B cell (primary cell): ENCODE data around the gene TRIM43.

Experiments used
- EZH2 ChIP-seq: IDR thresholded peaks from 2 replicates; pipeline ENCODE4 v1.6.1; 2012; ENCODE audit warnings: borderline replicate concordance, low read depth, mild to moderate bottlenecking, moderate library complexity, low read length; ENCODE audit not compliant: insufficient read depth, poor library complexity, severe bottlenecking
- TF ChIP-seq, protein P1 (sequence below): fragments of 200-600 bp; IDR thresholded peaks from one replicate; pipeline ENCODE4 v1.8.0; 2022; ENCODE audit warnings: antibody characterized with exemption, mild to moderate bottlenecking

DNA sequence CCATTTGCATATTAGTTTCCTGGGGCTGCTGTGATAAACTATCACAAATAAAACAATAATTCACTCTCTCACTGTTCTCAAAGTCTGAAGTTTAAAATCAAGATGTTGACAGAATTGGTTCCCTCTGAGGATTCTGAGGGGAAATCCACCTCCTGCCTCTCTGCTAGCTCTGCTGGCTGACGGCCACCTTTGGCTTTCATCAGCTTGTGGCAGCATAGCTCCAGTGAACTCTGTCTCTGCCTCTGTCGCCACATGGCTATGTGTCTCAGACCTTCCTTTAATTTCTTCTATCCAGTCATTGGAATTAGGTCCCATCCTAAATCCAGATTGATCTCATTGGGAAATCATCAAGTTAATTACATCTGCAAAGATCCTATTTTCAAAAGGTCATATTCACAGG is 38.9 kb upstream of the TRIM43 start:
- TF ChIP-seq, protein P1, sequence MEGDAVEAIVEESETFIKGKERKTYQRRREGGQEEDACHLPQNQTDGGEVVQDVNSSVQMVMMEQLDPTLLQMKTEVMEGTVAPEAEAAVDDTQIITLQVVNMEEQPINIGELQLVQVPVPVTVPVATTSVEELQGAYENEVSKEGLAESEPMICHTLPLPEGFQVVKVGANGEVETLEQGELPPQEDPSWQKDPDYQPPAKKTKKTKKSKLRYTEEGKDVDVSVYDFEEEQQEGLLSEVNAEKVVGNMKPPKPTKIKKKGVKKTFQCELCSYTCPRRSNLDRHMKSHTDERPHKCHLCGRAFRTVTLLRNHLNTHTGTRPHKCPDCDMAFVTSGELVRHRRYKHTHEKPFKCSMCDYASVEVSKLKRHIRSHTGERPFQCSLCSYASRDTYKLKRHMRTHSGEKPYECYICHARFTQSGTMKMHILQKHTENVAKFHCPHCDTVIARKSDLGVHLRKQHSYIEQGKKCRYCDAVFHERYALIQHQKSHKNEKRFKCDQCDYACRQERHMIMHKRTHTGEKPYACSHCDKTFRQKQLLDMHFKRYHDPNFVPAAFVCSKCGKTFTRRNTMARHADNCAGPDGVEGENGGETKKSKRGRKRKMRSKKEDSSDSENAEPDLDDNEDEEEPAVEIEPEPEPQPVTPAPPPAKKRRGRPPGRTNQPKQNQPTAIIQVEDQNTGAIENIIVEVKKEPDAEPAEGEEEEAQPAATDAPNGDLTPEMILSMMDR = no peak
- TF ChIP-seq EZH2 = no peak
